Measurements from ENCODE around the gene TIMM10. TPM values are rescaled to one million over a fixed set of nuclear protein-coding genes. Genes with fewer than 3 reads are reported as not detected.

The TIMM10 gene
- total and polyA plus RNA-seq, 12 donors, result 23.9 to 89.0 (median 53.7) TPM

DNA sequence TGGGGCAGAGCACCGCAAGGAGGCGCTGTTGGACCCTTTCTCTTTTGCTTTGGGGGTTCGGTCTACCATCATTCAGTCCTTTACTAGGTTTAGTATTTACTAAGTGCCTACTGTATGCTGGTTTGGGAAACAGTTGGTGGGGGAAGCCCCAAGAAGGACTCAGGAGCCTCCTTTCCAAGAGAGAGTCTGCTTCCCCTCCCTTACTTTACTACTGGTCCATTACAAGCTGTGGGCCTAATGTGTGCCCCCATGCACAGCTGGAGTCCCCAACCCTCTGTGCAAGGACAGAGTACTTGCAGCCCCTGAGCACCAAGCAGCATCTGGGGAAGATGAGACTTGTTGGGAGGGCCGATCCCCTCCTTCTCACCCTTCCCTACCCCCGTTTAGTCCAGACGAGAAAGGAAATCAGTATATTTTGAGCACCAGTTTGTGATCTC is 37.8 kb upstream of the TIMM10 start:
- no peaks in the 10 kb centered on the region for H3K27me3 ChIP-seq
- H3K4me3 ChIP-seq, result peak overlapping the region in 2 of 4 donors; percentile 59 to 78
- whole genome bisulfite sequencing, 4 donors, result 25 to 43% (median 29%) methylated on average over 4 to 6 of the region's 6 CpGs
- H3K27ac ChIP-seq, result peak overlapping the region in 4 of 5 donors; percentile 69 to 85 (median 79)
- TF ChIP-seq, protein P1, sequence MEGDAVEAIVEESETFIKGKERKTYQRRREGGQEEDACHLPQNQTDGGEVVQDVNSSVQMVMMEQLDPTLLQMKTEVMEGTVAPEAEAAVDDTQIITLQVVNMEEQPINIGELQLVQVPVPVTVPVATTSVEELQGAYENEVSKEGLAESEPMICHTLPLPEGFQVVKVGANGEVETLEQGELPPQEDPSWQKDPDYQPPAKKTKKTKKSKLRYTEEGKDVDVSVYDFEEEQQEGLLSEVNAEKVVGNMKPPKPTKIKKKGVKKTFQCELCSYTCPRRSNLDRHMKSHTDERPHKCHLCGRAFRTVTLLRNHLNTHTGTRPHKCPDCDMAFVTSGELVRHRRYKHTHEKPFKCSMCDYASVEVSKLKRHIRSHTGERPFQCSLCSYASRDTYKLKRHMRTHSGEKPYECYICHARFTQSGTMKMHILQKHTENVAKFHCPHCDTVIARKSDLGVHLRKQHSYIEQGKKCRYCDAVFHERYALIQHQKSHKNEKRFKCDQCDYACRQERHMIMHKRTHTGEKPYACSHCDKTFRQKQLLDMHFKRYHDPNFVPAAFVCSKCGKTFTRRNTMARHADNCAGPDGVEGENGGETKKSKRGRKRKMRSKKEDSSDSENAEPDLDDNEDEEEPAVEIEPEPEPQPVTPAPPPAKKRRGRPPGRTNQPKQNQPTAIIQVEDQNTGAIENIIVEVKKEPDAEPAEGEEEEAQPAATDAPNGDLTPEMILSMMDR (IDR thresholded peaks at IDR 0.05), result peak; percentile 5 to 90 (median 86)
- no peak for TF ChIP-seq POLR2A (IDR thresholded peaks at IDR 0.05)
- DNase-seq, result peak in 2 of 7 donors; percentile 81 to 89
- H3K9me3 ChIP-seq (replicated peaks in 1 of 3), result no peaks in the 10 kb centered on the region
- intact Hi-C loops (cut with DNase I), result loop anchor here in 1 of 2 donors (5.0 kb wide), 1 partner anchor 74 kb away; no protein-coding TSS in a partner anchor
- peaks cover 8 to 26% of the 10 kb centered on the region in 2 donors for H3K4me1 ChIP-seq (replicated peaks in 1 of 2)
- no peaks in the 10 kb centered on the region for H3K36me3 ChIP-seq (replicated peaks in 1 of 2)

DNA sequence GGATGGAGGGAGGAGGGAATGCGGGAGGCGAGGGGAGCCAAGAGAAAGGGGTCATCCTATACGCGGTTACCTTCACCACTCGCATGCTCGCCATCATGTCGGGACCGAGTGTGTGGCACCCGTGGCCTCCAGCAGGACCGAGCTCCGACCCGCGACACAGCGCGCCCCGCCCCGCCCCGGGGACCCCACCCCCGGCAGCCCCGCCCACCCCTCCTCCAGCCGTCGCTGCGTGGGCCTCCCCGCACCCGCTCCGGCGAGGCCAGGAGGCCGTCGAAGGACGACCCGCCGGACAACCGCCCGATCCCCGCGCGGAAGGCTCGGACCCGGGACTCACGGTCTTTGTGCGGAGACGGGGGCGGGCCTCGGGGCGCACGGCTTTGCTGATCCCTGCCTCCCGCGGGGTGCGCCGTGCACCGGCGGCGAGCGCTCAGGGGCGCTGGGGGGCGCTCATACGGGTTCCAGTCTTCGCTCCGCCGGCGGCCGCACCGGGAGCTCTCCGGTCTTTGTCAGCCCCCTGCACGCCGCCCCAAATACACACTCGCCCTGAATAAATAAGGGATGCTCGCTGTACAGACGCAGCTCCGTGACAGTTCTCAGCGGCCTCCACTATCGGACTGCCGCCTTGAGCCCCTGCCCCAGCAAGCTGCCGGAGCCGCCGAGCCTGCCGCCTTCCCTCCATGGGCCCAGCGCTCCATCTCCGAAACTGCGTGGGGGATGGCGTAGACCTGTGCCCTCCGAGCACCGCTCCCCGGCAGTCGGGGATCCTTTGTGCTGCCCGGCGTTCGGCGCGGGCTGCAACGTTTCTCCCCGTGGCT is 37.2 kb upstream of the TIMM10 start, which contains the start of gene UBE2L6:
Gene UBE2L6, minus strand, starts transcription at position 158 of the 815 bp plus-strand sequence. Its CDS starts 61 bp downstream, at position 97.
- WGBS, 4 donors, result 0 to 1% (median 0%) methylated on average over 12 to 92 of the region's 92 CpGs
- peak within 1 kb of the TSS; percentile 59 to 98 (median 82) for H3K4me3 ChIP-seq
- intact Hi-C loops (cut with DNase I), result loop anchor here in 1 of 2 donors (5.0 kb wide), 1 partner anchor 75 kb away; no protein-coding TSS in a partner anchor
- TF ChIP-seq, protein P1 (IDR thresholded peaks at IDR 0.05), result peak in 1 of 6 experiments; percentile 85
- TF ChIP-seq POLR2A (IDR thresholded peaks at IDR 0.05), result peak in 1 of 2 donors; percentile 48
- peaks cover 8 to 26% of the 10 kb centered on the region in 2 donors for H3K4me1 ChIP-seq (replicated peaks in 1 of 2)
- no peaks in the 10 kb centered on the region for H3K9me3 ChIP-seq (replicated peaks in 1 of 3)
- no peaks in the 10 kb centered on the region for H3K27me3 ChIP-seq
- no peaks in the 10 kb centered on the region for H3K36me3 ChIP-seq (replicated peaks in 1 of 2)
- DNase-seq, result peak; percentile 52 to 85 (median 79)
- H3K27ac ChIP-seq, result peak within 1 kb of the TSS; percentile 23 to 85 (median 75)

DNA sequence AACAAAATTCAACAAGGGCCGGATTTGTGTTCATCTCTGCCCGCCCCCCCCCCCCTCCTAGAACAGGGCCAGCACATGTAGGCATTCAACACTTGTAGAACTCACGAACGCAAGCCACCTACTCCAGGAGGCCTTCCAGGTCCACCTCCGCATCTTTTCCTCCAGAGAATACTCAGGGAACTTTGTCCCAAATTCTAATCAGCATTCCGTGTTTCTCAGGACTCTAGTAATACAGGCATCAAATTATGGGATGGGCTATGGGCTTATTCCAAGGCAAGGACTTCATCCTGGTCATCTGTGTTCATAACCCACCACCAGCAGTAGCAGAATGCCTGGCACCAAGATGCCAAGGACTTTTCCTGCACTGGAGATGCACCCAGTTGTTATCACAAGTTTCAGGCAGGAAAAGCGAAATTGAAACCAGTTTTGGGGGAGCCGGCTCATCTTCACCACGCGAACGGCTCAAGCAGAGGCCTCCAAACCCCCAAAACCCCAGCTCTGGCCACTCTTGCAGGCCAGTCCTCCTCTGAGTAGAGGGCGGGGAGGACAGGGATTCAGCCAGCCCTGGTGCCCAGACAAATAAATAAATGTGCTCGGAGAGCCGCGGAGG is 36.5 kb upstream of the TIMM10 start:
- DNase-seq, result peak in 3 of 7 donors; percentile 28 to 59 (median 51)
- Histone ChIP-seq H3K27ac (peak overlapping the region in 4 of 5 donors; percentile 69 to 85 (median 79)), H3K4me3 (peak overlapping the region; percentile 59 to 98 (median 82)), H3K27me3 (no peaks in the 10 kb centered on the region), H3K4me1 (replicated peaks in 1 of 2) (peaks cover 8 to 26% of the 10 kb centered on the region in 2 donors), H3K9me3 (replicated peaks in 1 of 3) (no peaks in the 10 kb centered on the region), H3K36me3 (replicated peaks in 1 of 2) (no peaks in the 10 kb centered on the region)
- 4 to 7% (median 6%) methylated on average over 13 to 15 of the region's 15 CpGs for WGBS, 4 donors
- TF ChIP-seq, protein P1 (IDR thresholded peaks at IDR 0.05), result no peak
- no peak for TF ChIP-seq POLR2A (IDR thresholded peaks at IDR 0.05)
- intact Hi-C loops (cut with DNase I), result loop anchor here in 1 of 2 donors (5.0 kb wide), 1 partner anchor 75 kb away; no protein-coding TSS in a partner anchor
